HepG2 (cell line): ENCODE data around the gene MIA2. TPM values are rescaled to one million over a fixed set of nuclear protein-coding genes. Genes with fewer than 3 reads are reported as not detected.
A peak's percentile ranks its signal among the peaks of the same experiment; 100 is the strongest.

Experiments
- ATAC-seq: fragments of 200-7000 bp; cut with Tn5 transposase; 3 replicates; pipeline ENCODE4 v1.9.1; 2020; ENCODE audit warnings: mild to moderate bottlenecking, moderate library complexity
- BruUV-seq: library from RNA; stranded (reverse); fragments of 400-500 nt; replicated peaks from 2 replicates; lab custom pipeline; 2021; lab: Mats Ljungman, UMichigan
- CTCF ChIA-PET: fragments of 300-600 bp; formaldehyde crosslinking; extraction: SDS; loops from one replicate; lab custom pipeline; 2021; ENCODE audit warnings: low total read pairs, inconsistent platforms, low intra/inter-chr PET ratio; lab: Yijun Ruan, JAX
- POLR2A ChIA-PET: fragments of 350-600 bp; sonication (Branson Sonifier 250); formaldehyde crosslinking; loops from one replicate; lab custom pipeline; 2020; ENCODE audit warnings: antibody characterized with exemption, inconsistent platforms; lab: Yijun Ruan, JAX
- DNase-seq: peaks from one replicate; pipeline ENCODE4 v3.0.0-alpha.2; 2015; ENCODE audit warnings: low spot score
- FAIRE-seq: peaks from 3 replicates; lab custom pipeline; 2011; peaks lifted over from hg19 to GRCh38; lab: Jason Lieb, UNC
- H2AFZ ChIP-seq: one replicate; pipeline ENCODE4 v1.6.1; 2011; ENCODE audit warnings: low read length, inconsistent platforms
- H3K27ac ChIP-seq: fragments of 300-600 bp; 3 replicates; pipeline ENCODE4 v1.8.0; 2011; ENCODE audit warnings: mixed run types, mild to moderate bottlenecking, mixed read lengths, low read length, inconsistent platforms; ENCODE audit not compliant: insufficient read depth; ENCODE audit errors: extremely low read length
- H3K27me3 ChIP-seq, 2 experiments: fragments of 200-600 bp in 1 of 2; 2 replicates in 1 of 2; 3 replicates in 1 of 2; pipeline versions ENCODE4 v1.6.0 to v1.8.0; 2011; ENCODE audit warnings: low read length in 2 of 2, mild to moderate bottlenecking in 2 of 2, moderate library complexity in 2 of 2, inconsistent platforms in 1 of 2; ENCODE audit not compliant: insufficient read depth in 2 of 2, control insufficient read depth in 1 of 2
- H3K36me3 ChIP-seq, 2 experiments: fragments of 200-600 bp in 1 of 2; replicated peaks in 1 of 2; 2 replicates in 1 of 2; 3 replicates in 1 of 2; pipeline versions ENCODE4 v1.5.1 to v1.8.0; 2011; ENCODE audit warnings: low read length in 2 of 2, inconsistent platforms in 1 of 2; ENCODE audit not compliant: insufficient read depth in 2 of 2, control insufficient read depth in 1 of 2
- H3K4me1 ChIP-seq: 2 replicates; pipeline ENCODE4 v1.5.1; 2012; ENCODE audit warnings: low read length, inconsistent platforms; ENCODE audit not compliant: insufficient read depth
- H3K4me2 ChIP-seq: 2 replicates; pipeline ENCODE4 v1.6.0; 2011; ENCODE audit warnings: low read depth, low read length, inconsistent platforms
- H3K4me3 ChIP-seq, 3 experiments: fragments of 200-600 bp in 1 of 3; sonication (generic), shearing (Covaris generic) in 1 of 3; replicated peaks in 1 of 3; 2 replicates each; pipeline ENCODE4 v1.5.1; 2011 to 2016; ENCODE audit warnings: low read length in 3 of 3, inconsistent platforms in 2 of 3, low read depth in 2 of 3, mild to moderate bottlenecking in 2 of 3, control low read depth in 1 of 3, mixed read lengths in 1 of 3; ENCODE audit not compliant: insufficient read depth in 1 of 3
- H3K79me2 ChIP-seq: one replicate; pipeline ENCODE4 v1.6.1; 2011; ENCODE audit warnings: low read length, inconsistent platforms; ENCODE audit not compliant: insufficient read depth
- H3K9ac ChIP-seq: 2 replicates; pipeline ENCODE4 v1.6.0; 2011; ENCODE audit warnings: mild to moderate bottlenecking, low read depth, low read length, inconsistent platforms; ENCODE audit not compliant: insufficient read depth
- H3K9me3 ChIP-seq: 2 replicates; pipeline ENCODE4 v1.5.1; 2012; ENCODE audit warnings: mild to moderate bottlenecking, low read length
- H4K20me1 ChIP-seq: 2 replicates; pipeline ENCODE4 v1.6.0; 2011; ENCODE audit warnings: inconsistent platforms, mild to moderate bottlenecking, low read length, moderate library complexity; ENCODE audit not compliant: insufficient read depth
- ATF4 ChIP-seq, 2 experiments: fragments of 450-650 bp in 1 of 2; sonication (generic) in 1 of 2; formaldehyde crosslinking; IDR thresholded peaks; 2 replicates each; pipeline versions ENCODE4 v1.5.0 to v1.8.0; 2020 to 2022; ENCODE audit warnings: mild to moderate bottlenecking in 1 of 2, missing genetic modification reagents in 1 of 2
- CBX2 ChIP-seq, 2 experiments: fragments of 200-600 bp in 1 of 2; sonication (generic); formaldehyde crosslinking in 1 of 2; IDR thresholded peaks; 2 replicates each; pipeline versions ENCODE4 v1.7.0 to v1.8.1; 2018 to 2022; ENCODE audit warnings: low read depth in 2 of 2, low read length in 1 of 2, mild to moderate bottlenecking in 1 of 2, missing genetic modification reagents in 1 of 2
- CHCHD3 ChIP-seq: sonication (generic); formaldehyde crosslinking; IDR thresholded peaks from 2 replicates; pipeline ENCODE4 v1.8.0; 2022; ENCODE audit warnings: mild to moderate bottlenecking, missing genetic modification reagents, moderate library complexity
- IRX3 ChIP-seq: sonication (generic); formaldehyde crosslinking; IDR thresholded peaks from 2 replicates; pipeline ENCODE4 v1.8.1; 2023; ENCODE audit warnings: mild to moderate bottlenecking, low read depth, missing genetic modification reagents, borderline replicate concordance
- MAFF ChIP-seq: IDR thresholded peaks from 2 replicates; pipeline ENCODE4 v1.6.1; 2011; ENCODE audit warnings: low read depth, low read length, improper control_type of control experiment
- MBD4 ChIP-seq: IDR thresholded peaks from 2 replicates; pipeline ENCODE4 v1.6.1; 2012; ENCODE audit warnings: low read length, inconsistent platforms, borderline replicate concordance
- PBX2 ChIP-seq: IDR thresholded peaks from 2 replicates; pipeline ENCODE4 v1.6.1; 2016; ENCODE audit warnings: control low read depth
- POLR2A ChIP-seq, 2 experiments: IDR thresholded peaks; 2 replicates each; pipeline ENCODE4 v1.6.1; 2011; ENCODE audit warnings: low read depth in 2 of 2, low read length in 2 of 2, mild to moderate bottlenecking in 1 of 2, moderate library complexity in 1 of 2; ENCODE audit not compliant: insufficient read depth in 1 of 2
- SRSF1 ChIP-seq: fragments of 200-400 bp; formaldehyde crosslinking; optimal IDR thresholded peaks from 2 replicates; pipeline ENCODE3; 2017; ENCODE audit warnings: mild to moderate bottlenecking, low read depth, low read length, moderate library complexity
- TBL1XR1 ChIP-seq: fragments of 150-350 bp; IDR thresholded peaks from 2 replicates; pipeline ENCODE4 v1.6.1; 2014; ENCODE audit warnings: borderline replicate concordance, low read length; ENCODE audit not compliant: partially characterized antibody
- ZHX2 ChIP-seq, 2 experiments: sonication (generic) in 1 of 2; formaldehyde crosslinking in 1 of 2; IDR thresholded peaks; 2 replicates each; pipeline versions ENCODE4 v1.6.1 to v1.9.0; 2014 to 2022; ENCODE audit warnings: antibody characterized with exemption in 1 of 2, borderline replicate concordance in 1 of 2, inconsistent platforms in 1 of 2, low read depth in 1 of 2, missing genetic modification reagents in 1 of 2
- ZMAT3 ChIP-seq: sonication (generic); formaldehyde crosslinking; conservative IDR thresholded peaks from 2 replicates; pipeline ENCODE4 v1.7.0; 2021; ENCODE audit warnings: missing genetic modification reagents
- ZNF205 ChIP-seq: IDR thresholded peaks from 2 replicates; pipeline ENCODE4 v1.6.1; 2018; ENCODE audit warnings: missing biosample characterization, missing genetic modification reagents
- ZNF280B ChIP-seq: sonication (generic); formaldehyde crosslinking; IDR thresholded peaks from 2 replicates; pipeline ENCODE4 v1.5.0; 2020; ENCODE audit warnings: missing genetic modification reagents, mild to moderate bottlenecking, borderline replicate concordance
- ZNF30 ChIP-seq: sonication (generic); formaldehyde crosslinking; IDR thresholded peaks from 2 replicates; pipeline ENCODE4 v1.5.0; 2020; ENCODE audit warnings: mild to moderate bottlenecking, missing genetic modification reagents
- WGBS: methylation state at CpG from one replicate; pipeline ENCODE4 v1.1.6; 2017; ENCODE audit warnings: low lambda C conversion rate; 5-methylcytosine and 5-hydroxymethylcytosine counted together
- in situ Hi-C: cut with HindIII; loops from 2 replicates; pipeline ENCODE4 v1.10.0; 2017; ENCODE audit warnings: low pct_unique_long_range_greater_than_20kb; ENCODE audit not compliant: extremely low pct_ligation_motif_present
- intact Hi-C: fragments of 100-400 bp; cut with micrococcal nuclease; formaldehyde crosslinking; loops from one replicate; pipeline ENCODE4 v1.10.0; 2022; ENCODE audit not compliant: unreplicated experiment
- polyA plus RNA-seq, 8 experiments: library from polyadenylated mRNA; depleted of rRNA in 3 of 8; stranded (reverse) in 7 of 8; unstranded in 1 of 8; fragments of >200 nt; fragmentation: Illumina TruSeq in 4 of 8; extraction: Trizol in 4 of 8; gene quantifications; 2 replicates each; pipeline versions ENCODE4 v1.2.1 to v1.2.3, GENCODE V29; 2011 to 2016; ENCODE audit warnings: low read depth in 4 of 8, missing spikeins in 1 of 8, mixed read lengths in 1 of 8; ENCODE audit not compliant: insufficient read depth in 1 of 8
- total RNA-seq, 5 experiments: library from RNA; depleted of rRNA; stranded (reverse); fragments of >200 nt; fragmentation: Illumina TruSeq; extraction: Trizol; gene quantifications; 2 replicates each; pipeline ENCODE4 v1.2.3, GENCODE V29; 2016; ENCODE audit warnings: low read depth in 1 of 5

MIA2 gene
- total and polyA plus RNA-seq, 2 of the 13 experiments (the other 11 are each of a cell fraction or from before 2014, with no cell fraction given), result 134 to 158 TPM

- in situ Hi-C loops, result no loop called here
- ATAC-seq (no peak), FAIRE-seq (no peak), DNase-seq (no peak)
- CTCF ChIA-PET, result no interaction called here
- Histone ChIP-seq H4K20me1 (no peaks in the 10 kb centered on the region), H3K4me1 (no peaks in the 10 kb centered on the region), H2AFZ (no peak overlapping the region), H3K9me3 (no peaks in the 10 kb centered on the region), H3K9ac (no peak overlapping the region), H3K79me2 (peaks cover 6% of the 10 kb centered on the region), H3K4me3 (no peak overlapping the region), H3K36me3 (peaks cover 23 to 60% of the 10 kb centered on the region in 2 experiments), H3K27me3 (no peaks in the 10 kb centered on the region), H3K4me2 (no peak overlapping the region), H3K27ac (no peak overlapping the region)
- POLR2A ChIA-PET, result interaction anchor here (0.9 kb wide), 1 partner anchor 84 kb away, joined by 4 read pairs; no protein-coding TSS in a partner anchor
- WGBS, result 95% methylated on average over 3 of the region's 3 CpGs
- no TSS peak for BruUV-seq
- intact Hi-C loops, result no loop called here
- TF ChIP-seq ATF4 (CRISPR knock-in tag; IDR thresholded peaks at IDR 0.05) (0 out of 4 replicates have a peak, but pooled peaks of 1 of the 2 experiments have one; percentile 14), ZNF30 (CRISPR knock-in tag) (no peak), CHCHD3 (no peak), ZMAT3 (CRISPR knock-in tag) (no peak), MBD4 (no peak), ZNF205 (no peak), ZHX2 (IDR thresholded peaks at IDR 0.05; ENCODE audit: low read depth) (no peak), ZHX2 (CRISPR knock-in tag; IDR thresholded peaks at IDR 0.05; ENCODE audit: borderline replicate concordance) (no peak), MAFF (peak; percentile 60; the same call in 1 of the 2 replicates), PBX2 (CRISPR knock-in tag) (no peak), ZNF280B (CRISPR knock-in tag) (no peak), POLR2A (IDR thresholded peaks at IDR 0.05; ENCODE audit: insufficient read depth in 1 of 2, low read depth in 2 of 2, low read length in 2 of 2) (no peak), SRSF1 (no peak), TBL1XR1 (no peak), IRX3 (CRISPR knock-in tag) (no peak), CBX2 (IDR thresholded peaks at IDR 0.05; ENCODE audit: low read depth, low read length) (no peak), CBX2 (CRISPR knock-in tag; IDR thresholded peaks at IDR 0.05; ENCODE audit: low read depth) (no peak)
Measured at GRCh38 chr14:39350866-39351265, 117.2 kb downstream of the MIA2 start.
